HepG2 (cell line): ENCODE measurements around the gene TRIM28. TPM values are rescaled to one million over a fixed set of nuclear protein-coding genes. Genes with fewer than 3 reads are reported as not detected.

Experiments used
- ARID4A ChIP-seq: sonication (generic); formaldehyde crosslinking; IDR thresholded peaks from 2 replicates; pipeline ENCODE4 v1.5.0; 2020; ENCODE audit warnings: mild to moderate bottlenecking, missing genetic modification reagents, borderline replicate concordance
- ATF1 ChIP-seq: IDR thresholded peaks from 2 replicates; pipeline ENCODE4 v1.6.1; 2016; ENCODE audit warnings: mild to moderate bottlenecking, control low read depth
- CENPBD1 ChIP-seq: sonication (generic); formaldehyde crosslinking; IDR thresholded peaks from 2 replicates; pipeline ENCODE4 v1.8.0; 2022; ENCODE audit warnings: missing genetic modification reagents, low read depth, mild to moderate bottlenecking, borderline replicate concordance
- CHD4 ChIP-seq: fragments of 200-600 bp; sonication (generic); IDR thresholded peaks from 2 replicates; pipeline ENCODE4 v1.7.0; 2017; ENCODE audit warnings: mild to moderate bottlenecking, low read length, borderline replicate concordance
- GPN1 ChIP-seq: sonication (generic); formaldehyde crosslinking; IDR thresholded peaks from 2 replicates; pipeline ENCODE4 v1.5.1; 2020; ENCODE audit warnings: missing genetic modification reagents, borderline replicate concordance
- MNT ChIP-seq: fragments of 450-650 bp; IDR thresholded peaks from 2 replicates; pipeline ENCODE4 v1.6.1; 2016
- MZF1 ChIP-seq: sonication (generic); formaldehyde crosslinking; IDR thresholded peaks from 2 replicates; pipeline ENCODE4 v1.8.1; 2023; ENCODE audit warnings: mild to moderate bottlenecking, missing genetic modification reagents, borderline replicate concordance
- NFYB ChIP-seq: sonication (generic); formaldehyde crosslinking; IDR thresholded peaks from 2 replicates; pipeline ENCODE4 v1.4.0; 2020; ENCODE audit warnings: missing genetic modification reagents
- POGZ ChIP-seq: sonication (generic); formaldehyde crosslinking; IDR thresholded peaks from 2 replicates; pipeline ENCODE4 v1.4.0; 2020; ENCODE audit warnings: mild to moderate bottlenecking, missing genetic modification reagents
- SP4 ChIP-seq: sonication (generic); formaldehyde crosslinking; IDR thresholded peaks from 2 replicates; pipeline ENCODE4 v1.8.1; 2023; ENCODE audit warnings: mild to moderate bottlenecking, missing genetic modification reagents
- ZBTB26 ChIP-seq: IDR thresholded peaks from 2 replicates; pipeline ENCODE4 v1.6.1; 2016; ENCODE audit warnings: missing compliant biosample characterization, missing genetic modification reagents, borderline replicate concordance
- ZBTB42 ChIP-seq: sonication (generic); formaldehyde crosslinking; IDR thresholded peaks from 2 replicates; pipeline ENCODE4 v1.5.0; 2020; ENCODE audit warnings: mild to moderate bottlenecking, missing genetic modification reagents
- ZNF296 ChIP-seq: sonication (generic); formaldehyde crosslinking; conservative IDR thresholded peaks from 2 replicates; pipeline ENCODE4 v1.5.0; 2020; ENCODE audit warnings: mild to moderate bottlenecking, missing genetic modification reagents
- ZNF343 ChIP-seq: sonication (generic); formaldehyde crosslinking; IDR thresholded peaks from 2 replicates; pipeline ENCODE4 v1.4.0; 2020; ENCODE audit warnings: mild to moderate bottlenecking, missing genetic modification reagents
- ZNF619 ChIP-seq: sonication (generic); formaldehyde crosslinking; IDR thresholded peaks from 2 replicates; pipeline ENCODE4 v1.4.0; 2020; ENCODE audit warnings: mild to moderate bottlenecking, missing genetic modification reagents
- polyA plus RNA-seq, 8 experiments: library from polyadenylated mRNA; depleted of rRNA in 3 of 8; stranded (reverse) in 7 of 8; unstranded in 1 of 8; fragments of >200 nt; fragmentation: Illumina TruSeq in 4 of 8; extraction: Trizol in 4 of 8; gene quantifications; 2 replicates each; pipeline versions ENCODE4 v1.2.1 to v1.2.3, GENCODE V29; 2011 to 2016; ENCODE audit warnings: low read depth in 4 of 8, missing spikeins in 1 of 8, mixed read lengths in 1 of 8; ENCODE audit not compliant: insufficient read depth in 1 of 8
- total RNA-seq, 5 experiments: library from RNA; depleted of rRNA; stranded (reverse); fragments of >200 nt; fragmentation: Illumina TruSeq; extraction: Trizol; gene quantifications; 2 replicates each; pipeline ENCODE4 v1.2.3, GENCODE V29; 2016; ENCODE audit warnings: low read depth in 1 of 5
- TF ChIP-seq, protein P1 (sequence below): sonication (generic); formaldehyde crosslinking; IDR thresholded peaks from 2 replicates; pipeline ENCODE4 v1.5.0; 2020; ENCODE audit warnings: mild to moderate bottlenecking, missing genetic modification reagents

Gene TRIM28
- total and polyA plus RNA-seq, 2 of the 13 experiments (the other 11 are each of a cell fraction or from before 2014, with no cell fraction given) = 361 to 439 TPM

DNA sequence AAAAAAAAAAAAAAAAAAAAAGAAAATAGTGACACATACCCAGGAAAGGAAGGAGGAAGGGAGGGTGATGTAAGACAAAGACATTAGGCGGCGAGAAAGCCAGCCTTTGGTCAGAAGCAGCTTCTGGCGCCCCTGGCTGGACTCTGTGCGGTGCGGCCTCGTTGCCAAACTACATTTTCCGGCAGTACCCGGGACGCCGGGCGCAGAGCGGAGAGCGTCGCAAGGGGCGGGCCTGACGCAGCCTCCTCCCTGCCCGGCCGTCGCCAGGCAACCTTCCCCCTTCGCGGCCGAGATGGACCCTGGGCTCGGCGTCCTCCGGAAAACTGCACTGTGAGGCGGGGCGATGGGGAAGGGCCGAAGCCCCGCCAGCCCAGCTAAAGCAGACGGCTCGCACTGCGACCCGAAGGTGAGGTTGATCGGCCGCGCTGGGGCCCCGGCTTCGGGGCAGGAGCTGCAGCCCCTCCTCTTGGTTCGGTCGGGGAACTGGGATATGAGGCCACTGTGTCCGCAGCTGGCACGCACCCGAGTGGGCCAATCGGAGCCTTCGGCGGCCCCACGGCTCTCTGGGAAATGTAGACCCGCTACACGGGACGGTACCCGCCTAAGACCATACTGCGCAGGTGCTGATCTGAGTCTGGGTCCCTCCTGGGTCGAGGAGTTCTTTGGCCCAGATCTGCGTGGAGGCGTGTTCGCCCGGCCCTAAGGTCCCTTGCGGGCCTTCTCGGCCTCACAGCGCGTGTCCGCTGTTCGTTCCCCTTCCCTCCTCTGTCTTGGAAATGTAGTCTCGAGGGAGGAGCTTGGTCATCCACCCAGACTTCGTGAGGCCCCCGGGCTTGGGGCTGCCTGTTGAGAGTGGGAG, 31.5 kb downstream of the TRIM28 start (continued):
- TF ChIP-seq ARID4A (CRISPR knock-in tag) = peak; percentile 84; the same call in 1 of the 2 replicates
- no peak; the same call in 1 of the 2 replicates for TF ChIP-seq ZBTB26 (CRISPR knock-in tag)
- no peak for TF ChIP-seq GPN1 (CRISPR knock-in tag)
- TF ChIP-seq CENPBD1 (CRISPR knock-in tag) = no peak
- TF ChIP-seq NFYB (CRISPR knock-in tag) = peak; percentile 90
- no peak for TF ChIP-seq CHD4
- TF ChIP-seq POGZ = peak; percentile 15; the same call in 1 of the 2 replicates
- TF ChIP-seq ZBTB42 (CRISPR knock-in tag) = no peak
- TF ChIP-seq ATF1 (CRISPR knock-in tag) = peak; percentile 94
- TF ChIP-seq ZNF343 (CRISPR knock-in tag) = no peak; the same call in 1 of the 2 replicates
- TF ChIP-seq ZNF296 = no peak
- TF ChIP-seq, protein P1, sequence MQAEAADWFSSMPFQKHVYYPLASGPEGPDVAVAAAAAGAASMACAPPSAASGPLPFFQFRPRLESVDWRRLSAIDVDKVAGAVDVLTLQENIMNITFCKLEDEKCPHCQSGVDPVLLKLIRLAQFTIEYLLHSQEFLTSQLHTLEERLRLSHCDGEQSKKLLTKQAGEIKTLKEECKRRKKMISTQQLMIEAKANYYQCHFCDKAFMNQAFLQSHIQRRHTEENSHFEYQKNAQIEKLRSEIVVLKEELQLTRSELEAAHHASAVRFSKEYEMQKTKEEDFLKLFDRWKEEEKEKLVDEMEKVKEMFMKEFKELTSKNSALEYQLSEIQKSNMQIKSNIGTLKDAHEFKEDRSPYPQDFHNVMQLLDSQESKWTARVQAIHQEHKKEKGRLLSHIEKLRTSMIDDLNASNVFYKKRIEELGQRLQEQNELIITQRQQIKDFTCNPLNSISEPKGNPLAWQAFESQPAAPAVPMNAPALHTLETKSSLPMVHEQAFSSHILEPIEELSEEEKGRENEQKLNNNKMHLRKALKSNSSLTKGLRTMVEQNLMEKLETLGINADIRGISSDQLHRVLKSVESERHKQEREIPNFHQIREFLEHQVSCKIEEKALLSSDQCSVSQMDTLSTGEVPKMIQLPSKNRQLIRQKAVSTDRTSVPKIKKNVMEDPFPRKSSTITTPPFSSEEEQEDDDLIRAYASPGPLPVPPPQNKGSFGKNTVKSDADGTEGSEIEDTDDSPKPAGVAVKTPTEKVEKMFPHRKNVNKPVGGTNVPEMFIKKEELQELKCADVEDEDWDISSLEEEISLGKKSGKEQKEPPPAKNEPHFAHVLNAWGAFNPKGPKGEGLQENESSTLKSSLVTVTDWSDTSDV (CRISPR knock-in tag) = no peak
- 0 out of 2 replicates have a peak, but pooled peaks have one; percentile 2 for TF ChIP-seq MNT
- TF ChIP-seq SP4 (CRISPR knock-in tag) = peak; percentile 71; the same call in 1 of the 2 replicates
- TF ChIP-seq ZNF619 (CRISPR knock-in tag) = no peak
- 0 out of 2 replicates have a peak, but pooled peaks have one; percentile 64 for TF ChIP-seq MZF1 (CRISPR knock-in tag)
